Mucosa of descending colon (tissue), 3 donors: ENCODE measurements around the gene ARNT2. TPM values are rescaled to one million over a fixed set of nuclear protein-coding genes. Genes with fewer than 3 reads are reported as not detected.

ENCODE experiments used
- ATAC-seq: fragments of 200-7000 bp; cut with Tn5 transposase; one replicate; pipeline ENCODE4 v1.9.1; 2020; ENCODE audit warnings: mild to moderate bottlenecking, moderate library complexity
- DNase-seq, 3 donors: peaks; one replicate each; pipeline ENCODE4 v3.0.0-alpha.2; 2020
- H3K36me3 ChIP-seq: fragments of 200-600 bp; one replicate; pipeline ENCODE4 v1.8.0; 2021; ENCODE audit warnings: low read depth, mild to moderate bottlenecking
- H3K4me1 ChIP-seq: fragments of 200-600 bp; one replicate; pipeline ENCODE4 v1.8.0; 2021; ENCODE audit warnings: low read depth, mild to moderate bottlenecking
- H3K4me3 ChIP-seq: fragments of 200-600 bp; one replicate; pipeline ENCODE4 v1.8.0; 2021; ENCODE audit warnings: mild to moderate bottlenecking
- H3K9me3 ChIP-seq: fragments of 200-600 bp; one replicate; pipeline ENCODE4 v1.8.0; 2021; ENCODE audit warnings: mild to moderate bottlenecking
- CTCF ChIP-seq: fragments of 200-600 bp; IDR thresholded peaks from one replicate; pipeline ENCODE4 v1.8.0; 2022; ENCODE audit warnings: antibody characterized with exemption, mild to moderate bottlenecking
- intact Hi-C, 2 donors: fragments of 100-400 bp; cut with DNase I in 1 of 2; cut with micrococcal nuclease in 1 of 2; formaldehyde crosslinking; loops; one replicate each; pipeline versions ENCODE4 v1.11.0 to v1.11.1; 2022; cut with DNase I, micrococcal nuclease
- total RNA-seq, 3 donors: library from RNA; stranded (reverse); fragmentation: NEBNext Ultra II Directional in 2 of 3; extraction: Animal tissue kit (Norgen Biotek cat#: 25700) in 2 of 3; gene quantifications; one replicate each; pipeline versions ENCODE4 v1.2.1 to v1.2.4, GENCODE V29; 2021 to 2023
- donor health status: DM: no; HTN: no; CAD: no; lungs with moderate emphysema.
- donor health status: DM: no; HTN: no; CAD: no.
- donor health status: DM: no; HTN: yes; CAD: no.

The ARNT2 gene
- total RNA-seq, 3 donors from 2014 or later = 2.8 to 11.1 (median 3.2) TPM

GRCh38 chr15:80536716-80537115 lies 132.5 kb downstream of the ARNT2 start:
- Histone ChIP-seq H3K4me3 (no peak overlapping the region), H3K4me1 (no peaks in the 10 kb centered on the region), H3K36me3 (no peaks in the 10 kb centered on the region), H3K9me3 (no peaks in the 10 kb centered on the region)
- TF ChIP-seq CTCF = no peak
- DNase-seq (no peak), ATAC-seq (no peak)
- intact Hi-C loops = no loop called here

DNA sequence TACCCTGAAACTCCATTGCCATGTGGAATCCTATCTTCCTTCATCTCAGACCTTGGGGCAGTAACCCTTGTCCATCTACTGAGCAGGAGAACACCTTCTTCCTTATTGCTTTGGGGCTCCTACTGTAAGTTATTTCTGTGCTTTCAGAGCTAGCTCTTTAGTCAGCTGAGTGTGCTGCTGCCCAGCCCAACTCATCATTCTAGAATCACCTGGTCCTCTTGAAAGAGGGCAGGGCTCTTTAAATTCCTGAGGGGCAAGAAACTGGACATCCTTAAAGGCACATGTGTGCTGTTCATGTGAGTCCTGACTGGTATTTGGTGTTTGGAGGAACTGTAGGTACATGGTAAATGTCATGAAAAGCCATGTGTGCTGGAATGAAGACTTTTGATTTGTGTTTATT lies 140.9 kb downstream of the ARNT2 start:
- Histone ChIP-seq H3K9me3 (no peaks in the 10 kb centered on the region), H3K36me3 (no peaks in the 10 kb centered on the region), H3K4me1 (no peaks in the 10 kb centered on the region), H3K4me3 (no peak overlapping the region)
- TF ChIP-seq CTCF = no peak
- no peak for DNase-seq
- intact Hi-C loops = no loop called here
- no peak for ATAC-seq

DNA sequence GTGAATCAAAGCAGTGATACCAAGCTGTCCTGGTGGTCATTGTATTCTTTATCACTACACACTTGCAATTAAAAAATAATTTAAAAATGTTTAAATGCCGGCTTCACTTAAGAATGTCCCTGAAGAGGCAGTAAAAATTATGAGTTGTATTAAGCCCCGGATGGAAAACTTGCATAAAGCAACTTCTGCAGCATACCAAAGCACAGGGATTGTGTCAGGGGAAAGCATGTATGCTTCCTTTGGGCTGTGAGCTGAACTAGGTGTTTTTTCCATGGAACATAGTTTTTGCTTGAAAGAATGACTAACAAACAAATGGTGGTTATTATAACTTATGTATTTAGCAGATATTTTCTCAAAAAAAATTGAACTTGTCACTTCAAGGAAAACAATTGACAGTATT lies 143.1 kb downstream of the ARNT2 start:
- H3K36me3 ChIP-seq = no peaks in the 10 kb centered on the region
- no peak for ATAC-seq
- intact Hi-C loops = no loop called here
- H3K9me3 ChIP-seq = no peaks in the 10 kb centered on the region
- no peaks in the 10 kb centered on the region for H3K4me1 ChIP-seq
- no peak for DNase-seq
- no peak for TF ChIP-seq CTCF
- H3K4me3 ChIP-seq = no peak overlapping the region

GRCh38 chr15:80549191-80549590 lies 145.0 kb downstream of the ARNT2 start:
- H3K36me3 ChIP-seq = no peaks in the 10 kb centered on the region
- DNase-seq (no peak), ATAC-seq (no peak)
- no peaks in the 10 kb centered on the region for H3K9me3 ChIP-seq
- intact Hi-C loops = no loop called here
- no peaks in the 10 kb centered on the region for H3K4me1 ChIP-seq
- no peak for TF ChIP-seq CTCF
- H3K4me3 ChIP-seq = no peak overlapping the region

DNA sequence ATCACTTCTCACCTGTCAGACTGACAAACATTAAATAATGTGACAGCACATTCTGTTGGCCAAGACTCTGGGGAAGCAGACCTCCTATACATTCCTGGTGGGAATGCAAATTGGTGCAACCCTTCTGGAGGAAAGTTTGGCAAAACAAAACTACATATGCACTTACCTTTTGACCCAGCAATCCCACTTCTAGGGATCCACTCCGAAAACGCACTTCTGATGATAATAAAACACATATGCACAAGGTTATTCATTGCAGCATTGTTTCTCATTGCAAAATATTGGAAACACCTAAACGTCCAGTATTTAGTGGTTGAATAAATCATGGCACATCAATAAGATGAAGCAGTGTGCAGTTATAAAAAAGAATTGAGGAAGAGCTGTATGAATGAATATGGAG lies 145.5 kb downstream of the ARNT2 start:
- intact Hi-C loops = no loop called here
- Histone ChIP-seq H3K36me3 (no peaks in the 10 kb centered on the region), H3K4me3 (no peak overlapping the region), H3K9me3 (no peaks in the 10 kb centered on the region), H3K4me1 (no peaks in the 10 kb centered on the region)
- no peak for TF ChIP-seq CTCF
- DNase-seq = no peak
- no peak for ATAC-seq

GRCh38 chr15:80550219-80550907 lies 146.2 kb downstream of the ARNT2 start:
- Histone ChIP-seq H3K36me3 (no peaks in the 10 kb centered on the region), H3K4me1 (no peaks in the 10 kb centered on the region), H3K4me3 (no peak overlapping the region), H3K9me3 (no peaks in the 10 kb centered on the region)
- intact Hi-C loops = no loop called here
- TF ChIP-seq CTCF = no peak
- ATAC-seq = no peak
- DNase-seq = no peak
